ENCODE results near the gene LGALS7B. TPM values are rescaled to one million over a fixed set of nuclear protein-coding genes. Genes with fewer than 3 reads are reported as not detected.

The LGALS7B gene
- total and polyA plus RNA-seq, 2 experiments from 2014 or later, result 2.4 to 6.6 TPM

DNA sequence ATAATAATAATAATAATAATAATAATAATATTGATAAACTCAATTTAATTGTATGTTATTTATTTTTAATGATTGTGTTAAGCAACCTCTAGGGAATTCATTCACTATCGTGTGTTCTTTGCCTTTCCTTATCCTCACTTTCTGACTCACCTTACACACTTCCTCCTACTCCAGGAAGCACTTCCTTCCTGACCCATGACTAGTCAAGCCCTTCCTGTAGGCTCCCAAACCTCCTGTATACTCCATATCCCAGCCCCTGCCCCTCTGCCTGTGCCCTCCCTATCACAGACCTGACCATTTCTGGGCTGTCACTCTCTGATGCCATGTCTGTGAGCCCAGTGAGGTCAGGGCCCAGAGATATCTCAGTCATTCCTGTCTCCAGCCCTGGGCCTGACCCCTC lies 16.2 kb downstream of the LGALS7B start:
- Histone ChIP-seq H3K27me3 (ENCODE audit: insufficient read depth) (no peaks in the 10 kb centered on the region), H4K20me1 (replicated peaks; ENCODE audit: insufficient read depth) (no peaks in the 10 kb centered on the region), H2AFZ (no peak overlapping the region), H3K4me1 (ENCODE audit: insufficient read depth) (no peaks in the 10 kb centered on the region), H3K4me2 (no peak overlapping the region), H3K4me3 (no peak overlapping the region), H3K27ac (ENCODE audit: low read depth) (no peak overlapping the region), H3K36me3 (ENCODE audit: insufficient read depth) (no peaks in the 10 kb centered on the region), H3F3A (replicated peaks; ENCODE audit: low read depth) (no peaks in the 10 kb centered on the region), H3K9me2 (ENCODE audit: insufficient read depth) (peaks cover 11% of the 10 kb centered on the region; the same call in 1 of the 2 replicates), H3K79me2 (replicated peaks; ENCODE audit: insufficient read depth) (no peaks in the 10 kb centered on the region)
- ATAC-seq (no peak), DNase-seq (ENCODE audit: low spot score) (no peak)
- H3K27me3 Mint-ChIP-seq (ENCODE audit: insufficient read depth, low read depth, poor library complexity), result peaks cover 9% of the 10 kb centered on the region
- no peak overlapping the region for H3K4me3 Mint-ChIP-seq
- no peaks in the 10 kb centered on the region; the same call in 2 of the 3 replicates for H3K4me1 Mint-ChIP-seq
- peaks cover 10% of the 10 kb centered on the region for H3K9me3 Mint-ChIP-seq
- H3K27ac Mint-ChIP-seq, result no peak overlapping the region
- TF ChIP-seq, protein P1, sequence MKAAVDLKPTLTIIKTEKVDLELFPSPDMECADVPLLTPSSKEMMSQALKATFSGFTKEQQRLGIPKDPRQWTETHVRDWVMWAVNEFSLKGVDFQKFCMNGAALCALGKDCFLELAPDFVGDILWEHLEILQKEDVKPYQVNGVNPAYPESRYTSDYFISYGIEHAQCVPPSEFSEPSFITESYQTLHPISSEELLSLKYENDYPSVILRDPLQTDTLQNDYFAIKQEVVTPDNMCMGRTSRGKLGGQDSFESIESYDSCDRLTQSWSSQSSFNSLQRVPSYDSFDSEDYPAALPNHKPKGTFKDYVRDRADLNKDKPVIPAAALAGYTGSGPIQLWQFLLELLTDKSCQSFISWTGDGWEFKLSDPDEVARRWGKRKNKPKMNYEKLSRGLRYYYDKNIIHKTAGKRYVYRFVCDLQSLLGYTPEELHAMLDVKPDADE (IDR thresholded peaks at IDR 0.05), result no peak
- no peak for TF ChIP-seq EZH2phosphoT487 (IDR thresholded peaks at IDR 0.05; ENCODE audit: unreplicated experiment)
- TF ChIP-seq, protein P2, sequence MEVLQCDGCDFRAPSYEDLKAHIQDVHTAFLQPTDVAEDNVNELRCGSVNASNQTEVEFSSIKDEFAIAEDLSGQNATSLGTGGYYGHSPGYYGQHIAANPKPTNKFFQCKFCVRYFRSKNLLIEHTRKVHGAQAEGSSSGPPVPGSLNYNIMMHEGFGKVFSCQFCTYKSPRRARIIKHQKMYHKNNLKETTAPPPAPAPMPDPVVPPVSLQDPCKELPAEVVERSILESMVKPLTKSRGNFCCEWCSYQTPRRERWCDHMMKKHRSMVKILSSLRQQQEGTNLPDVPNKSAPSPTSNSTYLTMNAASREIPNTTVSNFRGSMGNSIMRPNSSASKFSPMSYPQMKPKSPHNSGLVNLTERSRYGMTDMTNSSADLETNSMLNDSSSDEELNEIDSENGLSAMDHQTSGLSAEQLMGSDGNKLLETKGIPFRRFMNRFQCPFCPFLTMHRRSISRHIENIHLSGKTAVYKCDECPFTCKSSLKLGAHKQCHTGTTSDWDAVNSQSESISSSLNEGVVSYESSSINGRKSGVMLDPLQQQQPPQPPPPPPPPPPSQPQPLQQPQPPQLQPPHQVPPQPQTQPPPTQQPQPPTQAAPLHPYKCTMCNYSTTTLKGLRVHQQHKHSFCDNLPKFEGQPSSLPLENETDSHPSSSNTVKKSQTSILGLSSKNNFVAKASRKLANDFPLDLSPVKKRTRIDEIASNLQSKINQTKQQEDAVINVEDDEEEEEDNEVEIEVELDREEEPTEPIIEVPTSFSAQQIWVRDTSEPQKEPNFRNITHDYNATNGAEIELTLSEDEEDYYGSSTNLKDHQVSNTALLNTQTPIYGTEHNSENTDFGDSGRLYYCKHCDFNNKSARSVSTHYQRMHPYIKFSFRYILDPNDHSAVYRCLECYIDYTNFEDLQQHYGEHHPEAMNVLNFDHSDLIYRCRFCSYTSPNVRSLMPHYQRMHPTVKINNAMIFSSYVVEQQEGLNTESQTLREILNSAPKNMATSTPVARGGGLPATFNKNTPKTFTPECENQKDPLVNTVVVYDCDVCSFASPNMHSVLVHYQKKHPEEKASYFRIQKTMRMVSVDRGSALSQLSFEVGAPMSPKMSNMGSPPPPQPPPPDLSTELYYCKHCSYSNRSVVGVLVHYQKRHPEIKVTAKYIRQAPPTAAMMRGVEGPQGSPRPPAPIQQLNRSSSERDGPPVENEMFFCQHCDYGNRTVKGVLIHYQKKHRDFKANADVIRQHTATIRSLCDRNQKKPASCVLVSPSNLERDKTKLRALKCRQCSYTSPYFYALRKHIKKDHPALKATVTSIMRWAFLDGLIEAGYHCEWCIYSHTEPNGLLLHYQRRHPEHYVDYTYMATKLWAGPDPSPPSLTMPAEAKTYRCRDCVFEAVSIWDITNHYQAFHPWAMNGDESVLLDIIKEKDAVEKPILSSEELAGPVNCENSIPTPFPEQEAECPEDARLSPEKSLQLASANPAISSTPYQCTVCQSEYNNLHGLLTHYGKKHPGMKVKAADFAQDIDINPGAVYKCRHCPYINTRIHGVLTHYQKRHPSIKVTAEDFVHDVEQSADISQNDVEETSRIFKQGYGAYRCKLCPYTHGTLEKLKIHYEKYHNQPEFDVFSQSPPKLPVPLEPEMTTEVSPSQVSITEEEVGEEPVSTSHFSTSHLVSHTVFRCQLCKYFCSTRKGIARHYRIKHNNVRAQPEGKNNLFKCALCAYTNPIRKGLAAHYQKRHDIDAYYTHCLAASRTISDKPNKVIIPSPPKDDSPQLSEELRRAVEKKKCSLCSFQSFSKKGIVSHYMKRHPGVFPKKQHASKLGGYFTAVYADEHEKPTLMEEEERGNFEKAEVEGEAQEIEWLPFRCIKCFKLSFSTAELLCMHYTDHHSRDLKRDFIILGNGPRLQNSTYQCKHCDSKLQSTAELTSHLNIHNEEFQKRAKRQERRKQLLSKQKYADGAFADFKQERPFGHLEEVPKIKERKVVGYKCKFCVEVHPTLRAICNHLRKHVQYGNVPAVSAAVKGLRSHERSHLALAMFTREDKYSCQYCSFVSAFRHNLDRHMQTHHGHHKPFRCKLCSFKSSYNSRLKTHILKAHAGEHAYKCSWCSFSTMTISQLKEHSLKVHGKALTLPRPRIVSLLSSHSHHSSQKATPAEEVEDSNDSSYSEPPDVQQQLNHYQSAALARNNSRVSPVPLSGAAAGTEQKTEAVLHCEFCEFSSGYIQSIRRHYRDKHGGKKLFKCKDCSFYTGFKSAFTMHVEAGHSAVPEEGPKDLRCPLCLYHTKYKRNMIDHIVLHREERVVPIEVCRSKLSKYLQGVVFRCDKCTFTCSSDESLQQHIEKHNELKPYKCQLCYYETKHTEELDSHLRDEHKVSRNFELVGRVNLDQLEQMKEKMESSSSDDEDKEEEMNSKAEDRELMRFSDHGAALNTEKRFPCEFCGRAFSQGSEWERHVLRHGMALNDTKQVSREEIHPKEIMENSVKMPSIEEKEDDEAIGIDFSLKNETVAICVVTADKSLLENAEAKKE (CRISPR knock-in tag; IDR thresholded peaks at IDR 0.05), result no peak
- no peak for TF ChIP-seq NANOG (IDR thresholded peaks at IDR 0.05; ENCODE audit: borderline replicate concordance)
- TF ChIP-seq, protein P3, sequence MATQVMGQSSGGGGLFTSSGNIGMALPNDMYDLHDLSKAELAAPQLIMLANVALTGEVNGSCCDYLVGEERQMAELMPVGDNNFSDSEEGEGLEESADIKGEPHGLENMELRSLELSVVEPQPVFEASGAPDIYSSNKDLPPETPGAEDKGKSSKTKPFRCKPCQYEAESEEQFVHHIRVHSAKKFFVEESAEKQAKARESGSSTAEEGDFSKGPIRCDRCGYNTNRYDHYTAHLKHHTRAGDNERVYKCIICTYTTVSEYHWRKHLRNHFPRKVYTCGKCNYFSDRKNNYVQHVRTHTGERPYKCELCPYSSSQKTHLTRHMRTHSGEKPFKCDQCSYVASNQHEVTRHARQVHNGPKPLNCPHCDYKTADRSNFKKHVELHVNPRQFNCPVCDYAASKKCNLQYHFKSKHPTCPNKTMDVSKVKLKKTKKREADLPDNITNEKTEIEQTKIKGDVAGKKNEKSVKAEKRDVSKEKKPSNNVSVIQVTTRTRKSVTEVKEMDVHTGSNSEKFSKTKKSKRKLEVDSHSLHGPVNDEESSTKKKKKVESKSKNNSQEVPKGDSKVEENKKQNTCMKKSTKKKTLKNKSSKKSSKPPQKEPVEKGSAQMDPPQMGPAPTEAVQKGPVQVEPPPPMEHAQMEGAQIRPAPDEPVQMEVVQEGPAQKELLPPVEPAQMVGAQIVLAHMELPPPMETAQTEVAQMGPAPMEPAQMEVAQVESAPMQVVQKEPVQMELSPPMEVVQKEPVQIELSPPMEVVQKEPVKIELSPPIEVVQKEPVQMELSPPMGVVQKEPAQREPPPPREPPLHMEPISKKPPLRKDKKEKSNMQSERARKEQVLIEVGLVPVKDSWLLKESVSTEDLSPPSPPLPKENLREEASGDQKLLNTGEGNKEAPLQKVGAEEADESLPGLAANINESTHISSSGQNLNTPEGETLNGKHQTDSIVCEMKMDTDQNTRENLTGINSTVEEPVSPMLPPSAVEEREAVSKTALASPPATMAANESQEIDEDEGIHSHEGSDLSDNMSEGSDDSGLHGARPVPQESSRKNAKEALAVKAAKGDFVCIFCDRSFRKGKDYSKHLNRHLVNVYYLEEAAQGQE (IDR thresholded peaks at IDR 0.05; ENCODE audit: unreplicated experiment), result no peak
- TF ChIP-seq JUNB (IDR thresholded peaks at IDR 0.05; ENCODE audit: unreplicated experiment), result no peak
- TF ChIP-seq EZH2 (IDR thresholded peaks at IDR 0.05; ENCODE audit: low read depth, unreplicated experiment), result no peak
- TF ChIP-seq POLR2AphosphoS5 (IDR thresholded peaks at IDR 0.05; ENCODE audit: low read depth), result no peak
- no peak for TF ChIP-seq ZNF331 (CRISPR knock-in tag; IDR thresholded peaks at IDR 0.05; ENCODE audit: low read depth)
- TF ChIP-seq STAT1 (IDR thresholded peaks at IDR 0.05; ENCODE audit: unreplicated experiment), result no peak
- no peak for TF ChIP-seq CREB1 (CRISPR knock-in tag; IDR thresholded peaks at IDR 0.05; ENCODE audit: low read depth)
- TF ChIP-seq, protein P4, sequence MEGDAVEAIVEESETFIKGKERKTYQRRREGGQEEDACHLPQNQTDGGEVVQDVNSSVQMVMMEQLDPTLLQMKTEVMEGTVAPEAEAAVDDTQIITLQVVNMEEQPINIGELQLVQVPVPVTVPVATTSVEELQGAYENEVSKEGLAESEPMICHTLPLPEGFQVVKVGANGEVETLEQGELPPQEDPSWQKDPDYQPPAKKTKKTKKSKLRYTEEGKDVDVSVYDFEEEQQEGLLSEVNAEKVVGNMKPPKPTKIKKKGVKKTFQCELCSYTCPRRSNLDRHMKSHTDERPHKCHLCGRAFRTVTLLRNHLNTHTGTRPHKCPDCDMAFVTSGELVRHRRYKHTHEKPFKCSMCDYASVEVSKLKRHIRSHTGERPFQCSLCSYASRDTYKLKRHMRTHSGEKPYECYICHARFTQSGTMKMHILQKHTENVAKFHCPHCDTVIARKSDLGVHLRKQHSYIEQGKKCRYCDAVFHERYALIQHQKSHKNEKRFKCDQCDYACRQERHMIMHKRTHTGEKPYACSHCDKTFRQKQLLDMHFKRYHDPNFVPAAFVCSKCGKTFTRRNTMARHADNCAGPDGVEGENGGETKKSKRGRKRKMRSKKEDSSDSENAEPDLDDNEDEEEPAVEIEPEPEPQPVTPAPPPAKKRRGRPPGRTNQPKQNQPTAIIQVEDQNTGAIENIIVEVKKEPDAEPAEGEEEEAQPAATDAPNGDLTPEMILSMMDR (conservative IDR thresholded peaks at IDR 0.05; ENCODE audit: low read depth in 2 of 2), result no peak
- peaks cover 7% of the 10 kb centered on the region; the same call in 2 of the 3 replicates for H3K36me3 Mint-ChIP-seq (ENCODE audit: low read depth)
